NCI-H2107 treated with DMSO at 0.1 percent for 48 hours (cell line): ENCODE data around the gene CDC25B.
"Not testable (repeated sequence)": the region's sequence is repeated elsewhere in the genome, so short reads cannot be mapped to it uniquely, and the experiment has no call there.

Experiments
- DNase-seq: peaks from one replicate; lab custom pipeline; 2025; ENCODE audit not compliant: unreplicated experiment; lab: John Stamatoyannopoulos, UW

The CDC25B gene

GRCh38 chr20:3821996-3822395, 25.9 kb downstream of the CDC25B start:
- no peak for DNase-seq

GRCh38 chr20:3823881-3824280, 27.8 kb downstream of the CDC25B start:
- no peak for DNase-seq

GRCh38 chr20:3825526-3825925, 29.4 kb downstream of the CDC25B start:
- no peak for DNase-seq

- DNase-seq, result no peak
These were observed 30.3 kb downstream of the CDC25B start for GRCh38 chr20:3826420-3826819.

GRCh38 chr20:3828798-3829197, 32.7 kb downstream of the CDC25B start:
- DNase-seq, result no peak

GRCh38 chr20:3829891-3830290, 33.8 kb downstream of the CDC25B start:
- not testable (repeated sequence) for DNase-seq

GRCh38 chr20:3836132-3836531, 40.0 kb downstream of the CDC25B start:
- no peak for DNase-seq

- no peak for DNase-seq
These were observed 43.2 kb downstream of the CDC25B start for GRCh38 chr20:3839328-3839727.

- not testable (repeated sequence) for DNase-seq
These were observed 44.1 kb downstream of the CDC25B start for GRCh38 chr20:3840201-3840600.

GRCh38 chr20:3842348-3842930, 46.3 kb downstream of the CDC25B start:
- DNase-seq, result no peak

GRCh38 chr20:3843490-3843889, 47.4 kb downstream of the CDC25B start:
- no peak for DNase-seq

GRCh38 chr20:3843990-3844619, 48.0 kb downstream of the CDC25B start:
- not testable (repeated sequence) for DNase-seq

- DNase-seq, result no peak
These were observed 50.2 kb downstream of the CDC25B start for GRCh38 chr20:3846378-3846739.

- DNase-seq, result no peak
These were observed 50.8 kb downstream of the CDC25B start, which contains the start of gene MAVS for GRCh38 chr20:3846740-3847428. MAVS (plus strand) TSS chr20:3846834; CDS start chr20:3854625, 7,791 bp downstream.

GRCh38 chr20:3847429-3847940, 51.4 kb downstream of the CDC25B start:
- DNase-seq, result no peak

- no peak for DNase-seq
These were observed 52.5 kb downstream of the CDC25B start for GRCh38 chr20:3848565-3848964.

GRCh38 chr20:3854462-3854871, 58.4 kb downstream of the CDC25B start:
- DNase-seq, result no peak
